Measurements from ENCODE around the gene MED27. TPM values are rescaled to one million over a fixed set of nuclear protein-coding genes. Genes with fewer than 3 reads are reported as not detected.

The MED27 gene
- total and polyA plus RNA-seq, 2 of the 13 experiments (the other 11 are each of a cell fraction or from before 2014, with no cell fraction given), result 16.9 to 19.0 TPM

DNA sequence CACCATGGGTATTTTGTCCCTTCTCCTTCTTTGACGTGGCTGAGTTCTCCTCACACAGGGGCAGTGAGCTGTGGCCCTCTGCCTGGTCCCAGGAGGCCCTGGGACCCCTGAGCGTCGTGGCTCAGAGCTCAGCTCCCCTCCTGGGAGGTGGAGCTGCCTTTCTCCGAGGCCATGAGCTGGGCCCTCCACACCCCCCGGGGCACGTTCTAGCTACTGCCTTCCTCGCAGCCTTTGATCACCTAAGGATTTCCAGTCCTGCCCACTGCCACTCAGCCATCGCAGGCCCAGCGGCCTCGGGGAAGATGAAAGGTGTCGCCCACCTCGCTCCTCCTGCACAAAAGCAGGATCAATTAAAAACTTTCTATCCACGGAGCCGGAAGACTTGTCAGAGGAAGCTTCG is 244.9 kb downstream of the MED27 start:
- POLR2A ChIA-PET, result no interaction called here
- Histone ChIP-seq H3K4me1 (ENCODE audit: insufficient read depth, low read length) (peaks cover 6% of the 10 kb centered on the region; the same call in 1 of the 2 replicates), H3K4me3 (replicated peaks in 1 of 3; ENCODE audit: insufficient read depth in 1 of 3, low read depth in 2 of 3, low read length in 3 of 3) (no peak overlapping the region), H3K9ac (ENCODE audit: insufficient read depth, low read depth, low read length) (no peak overlapping the region), H3K27ac (ENCODE audit: extremely low read length, insufficient read depth, low read length) (no peak overlapping the region), H3K4me2 (ENCODE audit: low read depth, low read length) (no peak overlapping the region), H3K27me3 (ENCODE audit: control insufficient read depth in 1 of 2, insufficient read depth in 2 of 2, low read length in 2 of 2) (peaks cover 14 to 65% of the 10 kb centered on the region in 2 experiments; a peak in 4 of 5 replicates), H2AFZ (ENCODE audit: low read length) (no peak overlapping the region), H3K79me2 (ENCODE audit: insufficient read depth, low read length) (no peaks in the 10 kb centered on the region), H3K36me3 (replicated peaks in 1 of 2; ENCODE audit: control insufficient read depth in 1 of 2, insufficient read depth in 2 of 2, low read length in 2 of 2) (no peaks in the 10 kb centered on the region), H4K20me1 (ENCODE audit: insufficient read depth, low read length) (no peaks in the 10 kb centered on the region), H3K9me3 (ENCODE audit: low read length) (no peaks in the 10 kb centered on the region)
- DNase-seq (ENCODE audit: low spot score), result no peak
- TF ChIP-seq HNRNPLL (IDR thresholded peaks at IDR 0.05; ENCODE audit: low read depth, low read length, poor library complexity, severe bottlenecking) (no peak), NR2C2 (CRISPR knock-in tag; IDR thresholded peaks at IDR 0.05; ENCODE audit: borderline replicate concordance) (no peak), CCDC6 (CRISPR knock-in tag; IDR thresholded peaks at IDR 0.05) (no peak), ZNF83 (CRISPR knock-in tag; IDR thresholded peaks at IDR 0.05; ENCODE audit: borderline replicate concordance) (no peak), ZMAT3 (CRISPR knock-in tag; conservative IDR thresholded peaks at IDR 0.05) (no peak), ARNTL (CRISPR knock-in tag; IDR thresholded peaks at IDR 0.05) (no peak), ZSCAN12 (CRISPR knock-in tag; IDR thresholded peaks at IDR 0.05) (no peak), JUND (CRISPR knock-in tag; IDR thresholded peaks at IDR 0.05) (no peak)
- TF ChIP-seq, protein P1, sequence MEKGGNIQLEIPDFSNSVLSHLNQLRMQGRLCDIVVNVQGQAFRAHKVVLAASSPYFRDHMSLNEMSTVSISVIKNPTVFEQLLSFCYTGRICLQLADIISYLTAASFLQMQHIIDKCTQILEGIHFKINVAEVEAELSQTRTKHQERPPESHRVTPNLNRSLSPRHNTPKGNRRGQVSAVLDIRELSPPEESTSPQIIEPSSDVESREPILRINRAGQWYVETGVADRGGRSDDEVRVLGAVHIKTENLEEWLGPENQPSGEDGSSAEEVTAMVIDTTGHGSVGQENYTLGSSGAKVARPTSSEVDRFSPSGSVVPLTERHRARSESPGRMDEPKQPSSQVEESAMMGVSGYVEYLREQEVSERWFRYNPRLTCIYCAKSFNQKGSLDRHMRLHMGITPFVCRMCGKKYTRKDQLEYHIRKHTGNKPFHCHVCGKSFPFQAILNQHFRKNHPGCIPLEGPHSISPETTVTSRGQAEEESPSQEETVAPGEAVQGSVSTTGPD (CRISPR knock-in tag; IDR thresholded peaks at IDR 0.05), result no peak
- TF ChIP-seq, protein P2, sequence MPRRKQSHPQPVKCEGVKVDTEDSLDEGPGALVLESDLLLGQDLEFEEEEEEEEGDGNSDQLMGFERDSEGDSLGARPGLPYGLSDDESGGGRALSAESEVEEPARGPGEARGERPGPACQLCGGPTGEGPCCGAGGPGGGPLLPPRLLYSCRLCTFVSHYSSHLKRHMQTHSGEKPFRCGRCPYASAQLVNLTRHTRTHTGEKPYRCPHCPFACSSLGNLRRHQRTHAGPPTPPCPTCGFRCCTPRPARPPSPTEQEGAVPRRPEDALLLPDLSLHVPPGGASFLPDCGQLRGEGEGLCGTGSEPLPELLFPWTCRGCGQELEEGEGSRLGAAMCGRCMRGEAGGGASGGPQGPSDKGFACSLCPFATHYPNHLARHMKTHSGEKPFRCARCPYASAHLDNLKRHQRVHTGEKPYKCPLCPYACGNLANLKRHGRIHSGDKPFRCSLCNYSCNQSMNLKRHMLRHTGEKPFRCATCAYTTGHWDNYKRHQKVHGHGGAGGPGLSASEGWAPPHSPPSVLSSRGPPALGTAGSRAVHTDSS (CRISPR knock-in tag; conservative IDR thresholded peaks at IDR 0.05), result no peak
- TF ChIP-seq, protein P3, sequence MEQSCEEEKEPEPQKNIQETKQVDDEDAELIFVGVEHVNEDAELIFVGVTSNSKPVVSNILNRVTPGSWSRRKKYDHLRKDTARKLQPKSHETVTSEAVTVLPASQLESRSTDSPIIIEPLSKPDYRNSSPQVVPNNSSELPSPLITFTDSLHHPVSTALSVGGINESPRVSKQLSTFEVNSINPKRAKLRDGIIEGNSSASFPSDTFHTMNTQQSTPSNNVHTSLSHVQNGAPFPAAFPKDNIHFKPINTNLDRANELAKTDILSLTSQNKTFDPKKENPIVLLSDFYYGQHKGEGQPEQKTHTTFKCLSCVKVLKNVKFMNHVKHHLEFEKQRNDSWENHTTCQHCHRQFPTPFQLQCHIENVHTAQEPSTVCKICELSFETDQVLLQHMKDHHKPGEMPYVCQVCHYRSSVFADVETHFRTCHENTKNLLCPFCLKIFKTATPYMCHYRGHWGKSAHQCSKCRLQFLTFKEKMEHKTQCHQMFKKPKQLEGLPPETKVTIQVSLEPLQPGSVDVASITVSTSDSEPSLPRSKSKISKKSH (CRISPR knock-in tag; IDR thresholded peaks at IDR 0.05; ENCODE audit: borderline replicate concordance), result no peak
- TF ChIP-seq, protein P4, sequence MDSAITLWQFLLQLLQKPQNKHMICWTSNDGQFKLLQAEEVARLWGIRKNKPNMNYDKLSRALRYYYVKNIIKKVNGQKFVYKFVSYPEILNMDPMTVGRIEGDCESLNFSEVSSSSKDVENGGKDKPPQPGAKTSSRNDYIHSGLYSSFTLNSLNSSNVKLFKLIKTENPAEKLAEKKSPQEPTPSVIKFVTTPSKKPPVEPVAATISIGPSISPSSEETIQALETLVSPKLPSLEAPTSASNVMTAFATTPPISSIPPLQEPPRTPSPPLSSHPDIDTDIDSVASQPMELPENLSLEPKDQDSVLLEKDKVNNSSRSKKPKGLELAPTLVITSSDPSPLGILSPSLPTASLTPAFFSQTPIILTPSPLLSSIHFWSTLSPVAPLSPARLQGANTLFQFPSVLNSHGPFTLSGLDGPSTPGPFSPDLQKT (CRISPR knock-in tag; IDR thresholded peaks at IDR 0.05; ENCODE audit: borderline replicate concordance), result no peak
- no peak for FAIRE-seq
- CTCF ChIA-PET (ENCODE audit: low intra/inter-chr PET ratio, low total read pairs), result no interaction called here
- WGBS (ENCODE audit: low lambda C conversion rate), result 26% methylated on average over 8 of the region's 15 CpGs
- no peak for ATAC-seq
- in situ Hi-C loops (cut with HindIII; ENCODE audit: extremely low pct_ligation_motif_present, low pct_unique_long_range_greater_than_20kb) (no loop called here), intact Hi-C loops (cut with micrococcal nuclease; ENCODE audit: unreplicated experiment) (no loop called here)
- no TSS peak for BruUV-seq (replicated peaks)
